Keratinocyte (primary cell): ENCODE results near the gene LRP10. TPM values are rescaled to one million over a fixed set of nuclear protein-coding genes. Genes with fewer than 3 reads are reported as not detected.
A peak's percentile ranks its signal among the peaks of the same experiment; 100 is the strongest.

Source experiments
- DNase-seq: peaks from one replicate; pipeline ENCODE4 v3.0.0-alpha.2; 2011; ENCODE audit warnings: low read depth, missing footprints, low spot score
- FAIRE-seq: peaks from 2 replicates; lab custom pipeline; 2011; peaks lifted over from hg19 to GRCh38; lab: Jason Lieb, UNC
- H2AFZ ChIP-seq: 2 replicates; pipeline ENCODE4 v1.6.0; 2012; ENCODE audit warnings: low read length, control low read depth, inconsistent platforms; ENCODE audit not compliant: control insufficient read depth
- H3K27ac ChIP-seq: 2 replicates; pipeline ENCODE4 v1.5.1; 2011; ENCODE audit warnings: low read length; ENCODE audit not compliant: control insufficient read depth, insufficient read depth
- H3K27me3 ChIP-seq: 3 replicates; pipeline ENCODE4 v1.6.0; 2011; ENCODE audit warnings: low read length; ENCODE audit not compliant: control insufficient read depth, insufficient read depth; ENCODE audit errors: extremely low read depth
- H3K36me3 ChIP-seq, 2 experiments: 2 replicates in 1 of 2; 3 replicates in 1 of 2; pipeline ENCODE4 v1.5.1; 2011; ENCODE audit warnings: low read length in 2 of 2, mild to moderate bottlenecking in 1 of 2; ENCODE audit not compliant: control insufficient read depth in 2 of 2, insufficient read depth in 2 of 2; ENCODE audit errors: extremely low read depth in 1 of 2
- H3K4me1 ChIP-seq: 3 replicates; pipeline ENCODE4 v1.5.1; 2011; ENCODE audit warnings: low read length; ENCODE audit not compliant: control insufficient read depth, insufficient read depth; ENCODE audit errors: extremely low read depth
- H3K4me2 ChIP-seq: 3 replicates; pipeline ENCODE4 v1.6.0; 2011; ENCODE audit warnings: low read depth, low read length; ENCODE audit not compliant: control insufficient read depth, insufficient read depth; ENCODE audit errors: extremely low read depth
- H3K4me3 ChIP-seq, 3 experiments: fragments of 200-600 bp in 1 of 3; sonication (generic) in 1 of 3; 2 replicates in 2 of 3; 3 replicates in 1 of 3; pipeline ENCODE4 v1.5.1; 2011 to 2016; ENCODE audit warnings: low read length in 3 of 3, mild to moderate bottlenecking in 3 of 3, control low read depth in 2 of 3, inconsistent platforms in 1 of 3, low read depth in 1 of 3, mixed read lengths in 1 of 3, mixed run types in 1 of 3, moderate library complexity in 1 of 3; ENCODE audit not compliant: control insufficient read depth in 2 of 3, insufficient read depth in 2 of 3; ENCODE audit errors: extremely low read depth in 1 of 3
- H3K79me2 ChIP-seq: 2 replicates; pipeline ENCODE4 v1.6.0; 2012; ENCODE audit warnings: low read length; ENCODE audit not compliant: control insufficient read depth, insufficient read depth
- H3K9ac ChIP-seq: 3 replicates; pipeline ENCODE4 v1.6.0; 2011; ENCODE audit warnings: low read length; ENCODE audit not compliant: control insufficient read depth, insufficient read depth; ENCODE audit errors: extremely low read depth
- H3K9me1 ChIP-seq: 3 replicates; pipeline ENCODE4 v1.6.0; 2011; ENCODE audit warnings: low read length; ENCODE audit not compliant: control insufficient read depth, insufficient read depth; ENCODE audit errors: extremely low read depth
- H3K9me3 ChIP-seq: 2 replicates; pipeline ENCODE4 v1.5.1; 2012; ENCODE audit warnings: low read depth, low read length; ENCODE audit not compliant: control insufficient read depth
- H4K20me1 ChIP-seq: 3 replicates; pipeline ENCODE4 v1.6.0; 2011; ENCODE audit warnings: low read length; ENCODE audit not compliant: control insufficient read depth, insufficient read depth; ENCODE audit errors: extremely low read depth
- EZH2 ChIP-seq: IDR thresholded peaks from one replicate; pipeline ENCODE4 v1.6.1; 2012; ENCODE audit warnings: inconsistent platforms, mild to moderate bottlenecking, low read length, moderate library complexity
- dilution Hi-C: fragments of 300-500 bp; cut with MboI; formaldehyde crosslinking; loops from one replicate; pipeline ENCODE4 v1.7.0; 2020; ENCODE audit warnings: low sequenced_read_pairs; ENCODE audit not compliant: extremely low pct_ligation_motif_present
- polyA plus RNA-seq, 5 experiments: library from polyadenylated mRNA; depleted of rRNA in 3 of 5; stranded (reverse) in 3 of 5; stranded (forward) in 1 of 5; unstranded in 1 of 5; fragments of >200 nt; gene quantifications; 1 replicate in 1 of 5; 2 replicates in 3 of 5; 3 replicates in 1 of 5; pipeline versions ENCODE4 v1.2.1 to v1.2.3, GENCODE V29; 2011 to 2012; ENCODE audit warnings: missing spikeins in 2 of 5, low read depth in 1 of 5, low replicate concordance in 1 of 5
- small RNA-seq, 3 experiments: library from RNA; depleted of rRNA; stranded (forward); fragments of <200 nt; gene quantifications; one replicate each; pipeline ENCODE3, GENCODE V24; 2012; ENCODE audit warnings: low read depth in 3 of 3, low replicate concordance in 1 of 3; ENCODE audit not compliant: insufficient read length in 3 of 3
- TF ChIP-seq, protein P1 (sequence below), 3 experiments: IDR thresholded peaks in 1 of 3; conservative IDR thresholded peaks in 1 of 3; optimal IDR thresholded peaks in 1 of 3; 2 replicates in 2 of 3; 3 replicates in 1 of 3; pipeline versions ENCODE3 to v1.5.1; 2011; ENCODE audit warnings: low read length in 3 of 3, mild to moderate bottlenecking in 3 of 3, moderate library complexity in 2 of 3, control low read depth in 1 of 3, inconsistent platforms in 1 of 3; ENCODE audit not compliant: insufficient read depth in 2 of 3; ENCODE audit errors: extremely low read depth in 1 of 3

LRP10 gene
- polyA plus RNA-seq, 1 donor (not counting 4 experiments of a cell fraction or from before 2014, with no cell fraction given): 36.7 TPM

DNA sequence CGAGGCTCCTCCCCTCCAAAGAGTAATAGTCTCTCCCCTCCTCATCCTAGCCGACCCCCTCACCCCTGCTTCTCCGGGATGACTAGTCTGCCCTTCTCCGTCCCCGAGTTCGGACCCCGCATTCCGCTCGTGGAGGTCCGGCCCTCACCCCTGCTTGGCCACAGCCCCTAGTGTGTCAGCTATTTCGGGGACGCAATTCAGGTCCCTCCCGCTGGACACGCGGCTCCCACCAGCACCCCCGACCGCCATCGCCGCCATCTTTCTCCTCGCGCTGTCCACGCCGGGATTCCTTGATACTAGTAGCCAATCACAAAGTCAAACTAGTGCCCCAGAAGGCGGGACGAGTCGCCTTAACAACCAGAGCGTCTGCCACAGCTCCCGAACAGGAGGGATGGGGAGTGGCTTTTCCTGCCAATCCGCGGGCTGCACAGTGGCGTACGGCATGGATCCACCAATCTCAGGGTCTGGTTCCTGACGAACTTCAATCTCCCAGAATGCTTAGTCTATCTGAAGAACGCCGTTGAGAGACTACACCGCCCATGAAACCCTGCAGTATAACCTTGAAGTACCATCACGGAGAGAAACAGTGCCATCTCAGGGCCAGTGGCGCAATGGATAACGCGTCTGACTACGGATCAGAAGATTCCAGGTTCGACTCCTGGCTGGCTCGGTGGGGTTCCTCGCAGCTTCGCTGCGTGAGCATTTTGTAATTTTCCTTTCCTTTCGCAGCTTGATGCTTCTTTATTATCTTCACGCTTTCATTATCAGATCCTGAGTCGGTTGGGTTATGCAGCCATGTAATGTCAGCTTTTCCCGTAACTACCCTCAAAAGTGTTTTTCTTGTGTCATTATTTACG is 57.8 kb downstream of the LRP10 start, which contains the start of gene PRMT5:
TSS of gene PRMT5 (minus strand) at position 273 of the 857 bp plus-strand sequence. CDS start at position 258, 15 bp downstream.
- dilution Hi-C loops: no loop called here
- H3K36me3 ChIP-seq: peaks cover 5 to 22% of the 10 kb centered on the region in 2 experiments
- peak within 1 kb of the TSS; percentile 98 for H3K4me2 ChIP-seq
- H3K27me3 ChIP-seq: no peaks in the 10 kb centered on the region
- H3K9ac ChIP-seq: peak within 1 kb of the TSS; percentile 98
- H3K9me3 ChIP-seq: no peaks in the 10 kb centered on the region
- H4K20me1 ChIP-seq: no peaks in the 10 kb centered on the region
- peak; percentile 99 for DNase-seq
- H3K79me2 ChIP-seq: peaks cover 32% of the 10 kb centered on the region
- TF ChIP-seq, protein P1, sequence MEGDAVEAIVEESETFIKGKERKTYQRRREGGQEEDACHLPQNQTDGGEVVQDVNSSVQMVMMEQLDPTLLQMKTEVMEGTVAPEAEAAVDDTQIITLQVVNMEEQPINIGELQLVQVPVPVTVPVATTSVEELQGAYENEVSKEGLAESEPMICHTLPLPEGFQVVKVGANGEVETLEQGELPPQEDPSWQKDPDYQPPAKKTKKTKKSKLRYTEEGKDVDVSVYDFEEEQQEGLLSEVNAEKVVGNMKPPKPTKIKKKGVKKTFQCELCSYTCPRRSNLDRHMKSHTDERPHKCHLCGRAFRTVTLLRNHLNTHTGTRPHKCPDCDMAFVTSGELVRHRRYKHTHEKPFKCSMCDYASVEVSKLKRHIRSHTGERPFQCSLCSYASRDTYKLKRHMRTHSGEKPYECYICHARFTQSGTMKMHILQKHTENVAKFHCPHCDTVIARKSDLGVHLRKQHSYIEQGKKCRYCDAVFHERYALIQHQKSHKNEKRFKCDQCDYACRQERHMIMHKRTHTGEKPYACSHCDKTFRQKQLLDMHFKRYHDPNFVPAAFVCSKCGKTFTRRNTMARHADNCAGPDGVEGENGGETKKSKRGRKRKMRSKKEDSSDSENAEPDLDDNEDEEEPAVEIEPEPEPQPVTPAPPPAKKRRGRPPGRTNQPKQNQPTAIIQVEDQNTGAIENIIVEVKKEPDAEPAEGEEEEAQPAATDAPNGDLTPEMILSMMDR (optimal IDR thresholded peaks at IDR 0.05 in 1 of 3, IDR thresholded peaks at IDR 0.05 in 1 of 3, conservative IDR thresholded peaks at IDR 0.05 in 1 of 3; ENCODE audit: extremely low read depth in 1 of 3, insufficient read depth in 2 of 3, low read length in 3 of 3): peak in 1 of 3 experiments; percentile 5
- no peak for TF ChIP-seq EZH2
- H3K27ac ChIP-seq: peak within 1 kb of the TSS; percentile 94
- H3K4me3 ChIP-seq: peak within 1 kb of the TSS; percentile 95 to 98 (median 95)
- peak within 1 kb of the TSS; percentile 94 for H2AFZ ChIP-seq
- peak; percentile 86 for FAIRE-seq
- H3K9me1 ChIP-seq: no peaks in the 10 kb centered on the region
- H3K4me1 ChIP-seq: peaks cover 36% of the 10 kb centered on the region

DNA sequence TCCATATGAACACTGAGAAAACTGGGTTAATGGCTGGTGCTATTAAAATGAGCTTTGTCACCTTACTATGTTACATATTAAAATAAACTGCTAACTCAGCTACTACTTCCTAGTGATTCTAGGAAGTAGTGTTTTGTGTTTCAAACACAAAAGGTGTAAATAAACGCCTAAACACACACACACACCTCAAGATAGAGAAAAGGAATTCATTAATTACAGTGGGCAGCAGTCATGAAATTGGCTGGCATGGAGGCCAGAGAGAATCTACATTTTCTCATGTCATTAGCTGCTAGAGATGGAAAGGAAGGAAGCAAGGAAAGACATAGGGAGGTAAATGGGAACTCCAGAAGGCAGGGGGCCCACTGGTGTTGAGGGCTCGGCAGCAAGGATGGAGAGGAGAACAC is 58.4 kb downstream of the LRP10 start:
- no peaks in the 10 kb centered on the region for H3K27me3 ChIP-seq
- no peaks in the 10 kb centered on the region for H3K9me1 ChIP-seq
- peak overlapping the region; percentile 62 for H3K27ac ChIP-seq
- H3K79me2 ChIP-seq: peaks cover 29% of the 10 kb centered on the region
- H3K4me2 ChIP-seq: peak overlapping the region; percentile 98
- TF ChIP-seq, protein P1 (optimal IDR thresholded peaks at IDR 0.05 in 1 of 3, IDR thresholded peaks at IDR 0.05 in 1 of 3, conservative IDR thresholded peaks at IDR 0.05 in 1 of 3; ENCODE audit: extremely low read depth in 1 of 3, insufficient read depth in 2 of 3, low read length in 3 of 3): no peak
- no peak for TF ChIP-seq EZH2
- dilution Hi-C loops: no loop called here
- H3K9ac ChIP-seq: peak overlapping the region; percentile 64
- H3K36me3 ChIP-seq: peaks cover 4 to 15% of the 10 kb centered on the region in 2 experiments
- H3K4me3 ChIP-seq: peak overlapping the region; percentile 9 to 66 (median 59)
- no peaks in the 10 kb centered on the region for H4K20me1 ChIP-seq
- DNase-seq (no peak), FAIRE-seq (no peak)
- H3K4me1 ChIP-seq: peaks cover 36% of the 10 kb centered on the region
- peak overlapping the region; percentile 75 for H2AFZ ChIP-seq
- H3K9me3 ChIP-seq: no peaks in the 10 kb centered on the region

Small RNA genes within 50 kb of the gene (small RNA-seq; reads per million reads assigned to genes)
- 0 reads per million in 3 experiments for gene RF00019

Other genes starting within 250 kb of the LRP10 start
- not detected in 3 replicates for gene OR6J1, start 227.4 kb upstream of the LRP10 start, polyA plus RNA-seq
- gene OXA1L, start 105.1 kb upstream of the LRP10 start, polyA plus RNA-seq: 129 to 150 TPM (median 130 TPM) in 3 replicates
- 0.20 to 0.65 TPM (median 0.33 TPM) in 3 replicates for gene SLC7A7, start 56.3 kb upstream of the LRP10 start, polyA plus RNA-seq
- 56.0 to 104 TPM (median 82.0 TPM) in 3 replicates for gene MRPL52, start 41.9 kb upstream of the LRP10 start, polyA plus RNA-seq
- 185 to 355 TPM (median 246 TPM) in 3 replicates for gene MMP14, start 35.2 kb upstream of the LRP10 start, polyA plus RNA-seq
- gene REM2, start 11.5 kb downstream of the LRP10 start, polyA plus RNA-seq: 0.04 to 0.06 TPM (median 0.05 TPM) in 3 replicates
- 36.9 to 73.8 TPM (median 50.8 TPM) in 3 replicates for gene RBM23, start 47.4 kb downstream of the LRP10 start, polyA plus RNA-seq
- gene PRMT5, start 57.6 kb downstream of the LRP10 start, polyA plus RNA-seq: 241 to 271 TPM (median 266 TPM) in 3 replicates
- 16.6 to 25.5 TPM (median 23.6 TPM) in 3 replicates for gene HAUS4, start 85.3 kb downstream of the LRP10 start, polyA plus RNA-seq
- 128 to 206 TPM (median 157 TPM) in 3 replicates for gene AJUBA, start 110.8 kb downstream of the LRP10 start, polyA plus RNA-seq
- 6.4 to 8.5 TPM (median 7.7 TPM) in 3 replicates for gene C14orf93, start 138.4 kb downstream of the LRP10 start, polyA plus RNA-seq
- 285 to 349 TPM (median 292 TPM) in 3 replicates for gene PSMB5, start 163.2 kb downstream of the LRP10 start, polyA plus RNA-seq
- gene PSMB11, start 170.5 kb downstream of the LRP10 start, polyA plus RNA-seq: not detected in 3 replicates
- 3.5 to 5.8 TPM (median 3.9 TPM) in 3 replicates for gene CDH24, start 185.8 kb downstream of the LRP10 start, polyA plus RNA-seq
- 92.0 to 104 TPM (median 96.7 TPM) in 3 replicates for gene ACIN1, start 223.4 kb downstream of the LRP10 start, polyA plus RNA-seq
- gene C14orf119, start 223.8 kb downstream of the LRP10 start, polyA plus RNA-seq: 73.7 to 117 TPM (median 101 TPM) in 3 replicates
- not detected in 3 replicates for gene CIROP, start 233.2 kb downstream of the LRP10 start, polyA plus RNA-seq
- not detected in 3 replicates for gene CEBPE, start 247.5 kb downstream of the LRP10 start, polyA plus RNA-seq